Adrenal gland (tissue), 5 donors: ENCODE measurements around the gene PTPRN2.

ENCODE experiments used
- CTCF ChIP-seq, 6 experiments: fragments of 450-650 bp in 4 of 6; fragments of 200-600 bp in 2 of 6; sonication (generic) in 1 of 6; IDR thresholded peaks; 1 replicate in 5 of 6; 2 replicates in 1 of 6; pipeline versions ENCODE4 v1.5.1 to v1.8.0; 2016 to 2021; ENCODE audit warnings: antibody characterized with exemption in 6 of 6, mild to moderate bottlenecking in 2 of 6, moderate library complexity in 1 of 6
- POLR2A ChIP-seq, 2 donors: fragments of 450-650 bp; IDR thresholded peaks; one replicate each; pipeline ENCODE4 v1.6.1; 2017; ENCODE audit warnings: antibody characterized with exemption in 2 of 2, mild to moderate bottlenecking in 2 of 2, moderate library complexity in 1 of 2
- donor health status: DM: no; HTN: no; CAD: no.

- TF ChIP-seq CTCF (IDR thresholded peaks at IDR 0.05) (no peak), POLR2A (IDR thresholded peaks at IDR 0.05) (no peak)
Observed at GRCh38 chr7:157721468-157722136, 866.0 kb downstream of the PTPRN2 start.
